GM12865 (cell line): ENCODE data around the gene CREB3L2.
"Not testable (repeated sequence)": the region's sequence is repeated elsewhere in the genome, so short reads cannot be mapped to it uniquely, and the experiment has no call there.

ENCODE experiments used
- DNase-seq: peaks from one replicate; pipeline ENCODE4 v3.0.0; 2010; ENCODE audit warnings: low read depth
- H3K4me3 ChIP-seq: 2 replicates; pipeline ENCODE4 v1.5.1; 2011; ENCODE audit warnings: mild to moderate bottlenecking, low read depth, low read length, control low read depth
- TF ChIP-seq, protein P1 (sequence below): IDR thresholded peaks from 2 replicates; pipeline ENCODE4 v1.5.1; 2011; ENCODE audit warnings: low read length, control low read depth, low read depth, inconsistent platforms; ENCODE audit not compliant: insufficient read depth; ENCODE audit errors: missing control alignments

The CREB3L2 gene

DNA sequence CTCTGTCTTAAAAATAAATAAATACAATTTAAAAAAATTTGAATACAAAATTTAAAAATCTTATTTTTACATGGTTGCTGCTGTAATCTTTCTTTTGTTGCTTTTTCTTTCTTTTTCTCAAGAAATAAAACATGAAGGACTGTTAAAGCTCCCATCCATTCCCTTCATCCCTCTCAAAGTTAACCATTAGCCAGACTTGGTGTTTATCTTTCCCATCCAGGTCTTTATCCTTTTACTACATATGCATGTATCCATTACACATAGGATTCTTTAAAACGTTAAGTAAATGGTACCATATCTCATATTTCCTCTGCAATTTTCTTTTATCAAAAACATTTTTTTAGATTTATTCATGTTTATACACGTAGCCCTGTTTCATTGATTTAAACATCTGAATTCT, 70.1 kb downstream of the CREB3L2 start:
- no peak overlapping the region for H3K4me3 ChIP-seq
- no peak for DNase-seq
- TF ChIP-seq, protein P1, sequence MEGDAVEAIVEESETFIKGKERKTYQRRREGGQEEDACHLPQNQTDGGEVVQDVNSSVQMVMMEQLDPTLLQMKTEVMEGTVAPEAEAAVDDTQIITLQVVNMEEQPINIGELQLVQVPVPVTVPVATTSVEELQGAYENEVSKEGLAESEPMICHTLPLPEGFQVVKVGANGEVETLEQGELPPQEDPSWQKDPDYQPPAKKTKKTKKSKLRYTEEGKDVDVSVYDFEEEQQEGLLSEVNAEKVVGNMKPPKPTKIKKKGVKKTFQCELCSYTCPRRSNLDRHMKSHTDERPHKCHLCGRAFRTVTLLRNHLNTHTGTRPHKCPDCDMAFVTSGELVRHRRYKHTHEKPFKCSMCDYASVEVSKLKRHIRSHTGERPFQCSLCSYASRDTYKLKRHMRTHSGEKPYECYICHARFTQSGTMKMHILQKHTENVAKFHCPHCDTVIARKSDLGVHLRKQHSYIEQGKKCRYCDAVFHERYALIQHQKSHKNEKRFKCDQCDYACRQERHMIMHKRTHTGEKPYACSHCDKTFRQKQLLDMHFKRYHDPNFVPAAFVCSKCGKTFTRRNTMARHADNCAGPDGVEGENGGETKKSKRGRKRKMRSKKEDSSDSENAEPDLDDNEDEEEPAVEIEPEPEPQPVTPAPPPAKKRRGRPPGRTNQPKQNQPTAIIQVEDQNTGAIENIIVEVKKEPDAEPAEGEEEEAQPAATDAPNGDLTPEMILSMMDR: no peak

DNA sequence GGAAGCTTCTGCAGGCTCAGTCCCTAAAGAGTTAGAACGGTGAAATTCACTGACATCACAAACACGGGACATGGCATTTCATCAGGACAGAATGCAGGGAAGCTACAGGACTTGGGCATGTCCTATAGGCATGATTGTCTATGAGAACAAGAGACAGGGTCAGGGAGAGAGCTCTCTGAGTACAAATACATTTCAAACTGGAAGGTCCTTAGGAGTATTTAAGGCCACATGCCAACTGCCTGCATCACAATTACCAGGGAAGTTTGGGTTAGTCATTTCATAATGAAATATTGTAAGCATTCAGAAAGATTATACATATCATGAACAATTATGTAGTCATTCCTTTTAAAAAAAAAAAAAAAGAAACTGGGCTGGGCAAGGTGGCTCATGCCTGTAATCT, 71.3 kb downstream of the CREB3L2 start:
- no peak overlapping the region for H3K4me3 ChIP-seq
- TF ChIP-seq, protein P1: no peak
- DNase-seq: no peak

DNA sequence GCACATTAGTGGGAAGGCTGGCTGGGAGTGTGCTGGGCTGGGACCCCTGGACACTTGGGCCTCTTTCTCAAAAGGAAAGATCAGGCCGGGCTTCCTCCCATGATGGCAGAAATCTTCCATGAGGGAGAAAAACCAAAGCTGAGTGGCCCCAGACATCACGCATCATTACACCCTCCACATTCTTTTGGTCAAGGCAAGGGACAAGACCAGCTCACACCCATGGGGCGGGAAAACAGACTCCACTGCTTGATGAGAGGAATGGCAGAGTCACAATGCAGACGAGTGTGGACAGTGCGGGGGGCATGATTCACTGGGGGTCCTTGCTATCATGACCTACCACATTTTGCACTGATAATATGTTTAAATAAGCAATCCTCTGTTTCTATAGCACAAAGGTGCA, 73.3 kb downstream of the CREB3L2 start:
- DNase-seq: no peak
- TF ChIP-seq, protein P1: no peak
- no peak overlapping the region for H3K4me3 ChIP-seq

DNA sequence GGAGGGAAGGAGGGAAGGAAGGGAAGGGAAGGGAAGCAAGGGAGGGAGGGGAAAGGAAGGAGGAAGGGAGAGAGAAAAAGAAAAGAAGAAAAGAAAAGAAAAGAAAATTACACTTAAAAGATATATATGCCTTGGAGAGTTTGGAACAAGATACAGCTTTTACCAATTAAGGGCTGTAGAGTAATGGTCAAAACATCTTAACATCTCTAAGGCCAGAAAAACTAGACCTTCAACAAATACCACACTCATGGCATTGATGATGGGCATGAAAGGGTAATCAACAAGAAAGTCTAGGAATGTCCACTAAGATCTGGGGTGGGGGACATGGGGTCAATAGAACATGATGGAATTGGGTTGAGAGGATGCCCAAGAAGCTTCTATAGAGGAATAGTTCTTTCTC, 74.5 kb downstream of the CREB3L2 start:
- DNase-seq: no peak
- TF ChIP-seq, protein P1: no peak
- H3K4me3 ChIP-seq: no peak overlapping the region

DNA sequence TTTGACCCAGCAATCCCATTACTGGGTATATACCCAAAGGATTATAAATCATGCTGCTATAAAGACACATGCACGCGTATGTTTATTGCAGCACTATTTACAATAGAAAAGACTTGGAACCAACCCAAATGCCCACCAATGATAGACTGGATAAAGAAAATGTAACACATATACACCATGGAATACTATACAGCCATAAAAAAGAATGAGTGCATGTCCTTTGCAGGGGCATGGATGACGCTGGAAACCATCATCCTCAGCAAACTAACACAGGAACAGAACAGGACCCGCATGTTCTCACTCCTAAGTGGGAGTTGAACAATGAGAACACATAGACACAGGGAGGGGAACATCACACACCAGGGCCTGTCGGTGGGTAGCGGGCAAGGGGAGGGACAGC, 75.7 kb downstream of the CREB3L2 start:
- H3K4me3 ChIP-seq, DNase-seq: not testable (repeated sequence)

DNA sequence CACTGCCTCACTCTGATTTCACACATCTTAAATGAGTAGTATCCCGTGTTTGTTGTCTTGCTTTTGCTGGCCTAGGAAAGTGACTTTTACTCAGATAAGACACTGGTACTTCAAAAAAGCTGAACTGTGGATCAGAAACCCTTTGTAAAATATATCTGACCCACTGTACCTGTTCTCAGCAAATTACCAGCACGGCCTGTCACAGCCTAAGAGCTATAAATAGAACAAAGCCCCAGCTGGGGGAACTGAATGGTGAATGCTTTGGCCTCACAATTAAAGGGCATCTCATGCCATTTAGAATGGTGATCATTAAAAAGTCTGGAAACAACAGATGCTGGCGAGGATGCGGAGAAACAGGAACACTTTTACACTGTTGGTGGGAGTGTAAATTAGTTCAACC, 76.1 kb downstream of the CREB3L2 start:
- TF ChIP-seq, protein P1: no peak
- DNase-seq: no peak
- no peak overlapping the region for H3K4me3 ChIP-seq

DNA sequence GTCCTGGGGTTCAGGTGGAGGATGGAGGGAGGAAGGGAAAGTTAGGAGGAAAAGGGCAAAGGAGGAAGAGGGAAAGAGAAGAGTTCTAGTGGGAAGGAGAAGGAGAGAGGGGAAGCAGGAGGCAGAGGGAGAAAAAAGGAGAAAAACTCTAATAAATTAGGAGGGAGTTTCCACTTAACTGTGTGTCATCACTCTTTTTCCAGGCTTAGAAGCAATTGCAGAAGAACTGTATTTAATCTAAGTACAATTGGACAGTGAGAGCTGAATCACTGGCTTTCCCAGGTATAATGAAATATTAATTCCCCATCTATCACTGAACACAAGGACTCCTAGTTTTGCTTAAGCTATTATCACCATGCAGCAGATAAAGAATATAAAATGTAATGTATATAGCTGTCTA, 76.8 kb downstream of the CREB3L2 start:
- DNase-seq: no peak
- TF ChIP-seq, protein P1: no peak
- H3K4me3 ChIP-seq: no peak overlapping the region

DNA sequence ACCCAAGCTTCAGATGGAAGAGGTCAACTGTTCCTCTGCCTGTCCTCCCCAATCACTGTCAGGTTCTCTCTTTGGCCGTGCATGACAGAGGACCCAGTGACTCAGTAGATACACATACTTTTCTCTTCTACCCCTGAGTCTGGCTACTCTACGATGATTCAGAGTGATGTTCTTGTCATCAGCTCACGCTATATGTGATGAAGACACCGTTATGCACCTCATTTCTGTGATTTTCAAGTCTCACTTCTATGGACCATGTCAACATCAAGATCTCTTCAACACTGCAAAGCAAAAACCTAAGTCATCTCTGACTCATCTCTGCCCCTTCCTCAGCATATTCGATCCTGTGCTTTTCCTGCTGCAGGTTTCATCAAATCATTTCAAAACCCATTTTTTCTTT, 78.5 kb downstream of the CREB3L2 start:
- DNase-seq: peak; percentile 15
- H3K4me3 ChIP-seq: no peak overlapping the region
- TF ChIP-seq, protein P1: no peak
